ENCODE data around the gene MICB.

- TF ChIP-seq CTCF (IDR thresholded peaks at IDR 0.05; ENCODE audit: low read length), result no peak
- TF ChIP-seq EZH2phosphoT487 (IDR thresholded peaks at IDR 0.05; ENCODE audit: low read length), result no peak
- no peak for TF ChIP-seq EZH2 (optimal IDR thresholded peaks at IDR 0.05; ENCODE audit: low read depth, low read length)
Observed at GRCh38 chr6:31548544-31548873, 50.6 kb downstream of the MICB start.

Data from MM.1S (cell line).